ENCODE measurements around the gene RHBDF2.

The RHBDF2 gene

DNA sequence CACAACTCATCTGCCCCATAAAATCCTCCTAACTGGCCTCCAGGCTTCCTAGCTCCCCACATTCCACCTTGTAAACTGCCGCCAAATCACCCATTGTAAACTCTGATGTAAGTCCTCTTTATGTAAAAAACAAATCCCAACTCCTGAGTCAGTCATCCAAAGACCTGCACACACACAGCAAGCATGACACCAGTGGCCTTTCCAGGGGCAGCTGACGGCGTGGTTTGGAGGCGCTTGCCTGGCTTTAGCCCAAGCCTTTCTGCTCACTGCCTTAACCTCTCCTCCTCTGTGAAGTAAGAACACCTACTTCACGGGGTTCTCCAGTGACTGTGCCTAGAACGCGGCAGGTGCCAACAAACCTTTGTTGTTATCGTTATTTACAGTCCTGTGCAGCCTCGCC is 62.3 kb downstream of the RHBDF2 start:
- no peak for DNase-seq (ENCODE audit: low read depth in 3 of 3)

DNA sequence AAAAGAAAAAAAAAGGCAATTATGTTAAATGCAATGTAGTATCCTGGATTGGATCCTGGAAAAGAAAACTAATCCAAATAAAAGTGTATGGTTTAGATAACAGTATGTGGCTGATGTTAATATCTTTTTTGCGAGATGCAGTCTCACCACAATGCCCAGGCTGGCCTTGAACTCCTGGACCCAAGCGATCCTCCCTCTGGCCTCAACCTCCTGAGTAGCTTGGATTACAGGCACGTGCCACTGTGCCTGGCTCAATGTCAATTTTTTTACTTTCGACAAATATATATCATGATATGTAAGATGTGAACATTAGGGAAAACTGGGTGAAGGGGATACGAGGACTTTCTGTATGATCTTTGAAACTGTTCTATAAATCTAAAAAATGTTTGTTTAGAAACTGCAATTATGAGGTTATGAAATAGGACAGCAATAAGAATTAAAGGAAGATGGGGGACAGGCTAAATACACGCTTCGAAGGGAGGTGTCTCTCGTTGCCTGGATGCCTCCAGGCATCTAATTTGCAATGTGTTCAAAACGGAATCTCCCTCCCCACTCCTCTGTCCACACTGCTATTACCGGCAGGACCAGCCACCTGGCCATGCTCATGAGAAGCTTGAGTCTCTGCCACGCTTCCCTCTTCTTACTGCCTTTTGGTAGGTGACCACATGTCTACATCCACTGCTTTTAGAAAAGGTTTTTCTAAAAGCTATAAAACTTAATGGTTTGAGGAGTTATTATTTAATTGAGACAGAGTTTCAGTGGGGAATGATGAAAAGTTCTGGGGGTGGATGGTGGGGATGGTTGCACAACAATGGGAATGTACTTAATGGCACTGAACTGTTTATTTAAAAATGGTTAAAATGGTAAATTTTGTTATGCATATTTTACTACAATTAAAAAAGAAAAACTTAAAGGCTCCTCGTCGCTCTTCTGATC is 63.5 kb downstream of the RHBDF2 start:
- DNase-seq (ENCODE audit: low read depth in 3 of 3): no peak

GRCh38 chr17:76435751-76436150 is 65.5 kb downstream of the RHBDF2 start:
- no peak for DNase-seq (ENCODE audit: low read depth in 3 of 3)

- no peak for DNase-seq (ENCODE audit: low read depth in 3 of 3)
Observed at GRCh38 chr17:76434870-76435269, 66.4 kb downstream of the RHBDF2 start.

- no peak for DNase-seq (ENCODE audit: low read depth in 3 of 3)
Observed at GRCh38 chr17:76433693-76434092, 67.5 kb downstream of the RHBDF2 start.

- DNase-seq (ENCODE audit: low read depth in 3 of 3): no peak
Observed at GRCh38 chr17:76432712-76433336, 68.4 kb downstream of the RHBDF2 start.

DNA sequence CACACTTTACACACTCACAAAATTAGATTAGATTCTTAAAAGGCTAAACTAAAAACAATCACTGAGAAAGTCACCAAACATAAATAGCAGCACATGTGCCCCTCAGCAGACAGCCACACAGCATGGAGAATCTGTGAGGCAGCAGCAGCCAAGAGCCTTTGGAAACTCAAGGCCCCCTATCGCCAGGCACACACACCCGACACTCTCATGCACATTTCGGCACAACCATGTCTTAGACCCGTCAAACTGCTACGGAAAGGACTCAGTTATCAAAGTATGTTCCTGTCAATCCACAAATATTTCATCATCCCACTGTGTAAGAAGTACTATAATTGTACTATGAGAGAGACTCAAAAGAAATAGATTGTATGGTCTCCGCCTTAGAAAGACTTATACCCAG is 69.2 kb downstream of the RHBDF2 start:
- DNase-seq (ENCODE audit: low read depth in 3 of 3): no peak

DNA sequence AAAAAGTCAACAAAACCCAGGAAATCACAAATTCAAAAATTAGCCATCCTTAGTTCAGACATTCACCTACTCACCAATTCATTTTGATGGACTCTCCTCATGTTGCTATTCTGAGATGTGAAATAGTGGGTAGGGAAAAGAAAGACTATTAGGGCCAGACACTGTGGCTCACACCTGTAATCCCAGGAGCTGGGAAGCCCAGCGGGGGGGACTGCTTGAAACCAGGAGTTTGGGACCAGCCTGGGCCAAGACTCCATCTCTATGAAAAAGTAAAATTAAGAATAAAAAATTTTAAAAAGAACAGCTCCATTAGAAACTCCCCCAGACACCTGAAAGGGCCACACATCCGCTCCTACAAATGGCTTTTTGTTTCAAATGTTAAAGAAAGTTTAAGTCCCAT is 69.7 kb downstream of the RHBDF2 start:
- DNase-seq (ENCODE audit: low read depth in 3 of 3): no peak

DNA sequence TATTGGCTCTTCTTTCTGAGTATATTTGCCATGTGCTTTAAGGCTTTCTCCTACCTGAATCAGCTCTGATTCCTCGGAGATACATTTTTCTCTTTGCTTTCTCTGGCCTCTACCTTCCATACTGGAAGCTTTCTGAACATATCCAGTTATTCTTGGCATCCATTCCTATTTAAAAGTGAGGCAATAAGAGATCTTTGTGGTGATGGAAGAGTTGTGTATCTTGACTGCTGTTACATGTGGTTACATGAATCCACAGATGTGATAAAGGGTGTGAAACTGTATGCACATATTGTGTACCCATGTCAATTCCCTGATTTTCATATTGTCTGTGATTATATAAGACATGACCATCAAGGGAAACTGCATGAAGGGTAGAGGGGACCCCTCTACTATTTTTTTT is 72.7 kb downstream of the RHBDF2 start:
- no peak for DNase-seq (ENCODE audit: low read depth in 3 of 3)

DNA sequence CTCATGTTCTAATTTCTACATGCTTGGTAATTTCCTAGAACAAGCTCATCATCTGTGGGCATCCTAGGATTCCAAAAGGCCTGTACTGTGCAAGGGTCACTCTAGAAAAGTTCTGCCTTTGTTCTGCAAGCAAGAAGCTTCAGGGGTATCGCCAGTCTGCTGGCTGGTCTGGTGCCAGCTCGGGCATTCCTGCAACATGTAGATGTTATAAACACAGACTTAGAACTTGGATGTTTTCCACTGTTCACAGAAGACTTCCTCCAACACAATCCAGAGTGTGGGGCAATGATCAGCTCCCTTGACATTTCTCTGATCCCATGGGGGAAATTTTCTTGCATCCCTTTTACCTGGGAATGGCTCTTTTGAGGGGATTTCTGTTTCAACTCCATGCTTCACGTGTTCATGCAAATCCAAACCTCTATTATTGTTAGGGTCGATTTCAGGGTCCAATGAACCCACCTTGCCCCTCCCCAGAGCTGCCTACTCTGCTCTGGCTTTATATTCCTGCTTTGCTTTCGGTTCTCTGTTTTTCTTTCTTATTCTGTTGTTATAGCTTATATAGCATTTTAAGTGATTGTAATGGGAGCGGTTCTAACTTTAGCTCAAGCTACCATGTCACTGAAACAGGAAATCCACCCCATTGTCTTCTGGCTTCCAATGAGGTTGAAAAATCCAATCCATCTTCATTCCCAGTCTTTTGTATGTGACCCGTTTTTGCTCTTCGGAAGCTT is 73.6 kb downstream of the RHBDF2 start:
- DNase-seq (ENCODE audit: low read depth in 3 of 3): no peak

GRCh38 chr17:76426853-76427252 is 74.4 kb downstream of the RHBDF2 start:
- DNase-seq (ENCODE audit: low read depth in 3 of 3): no peak

- no peak for DNase-seq (ENCODE audit: low read depth in 3 of 3)
Observed at GRCh38 chr17:76422860-76423259, 78.4 kb downstream of the RHBDF2 start.

DNA sequence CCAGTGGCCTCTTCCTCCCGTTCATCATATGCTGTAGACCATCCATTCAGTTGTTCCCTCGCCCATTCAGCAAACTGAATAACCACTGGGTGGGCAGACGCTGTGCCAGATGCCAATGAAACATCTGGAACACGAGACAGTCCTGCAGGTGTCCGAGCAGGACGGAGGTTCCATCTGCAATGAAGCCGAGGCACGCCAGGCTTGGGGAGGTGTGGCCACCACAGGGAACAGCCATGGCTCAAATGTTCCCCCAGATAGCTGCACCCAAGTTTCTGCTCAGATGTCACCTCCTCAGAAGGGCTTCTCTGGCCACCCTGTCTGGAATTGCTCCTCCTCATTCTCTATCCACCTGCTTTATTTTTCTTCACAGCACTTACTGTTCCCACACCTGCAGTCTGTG is 78.8 kb downstream of the RHBDF2 start:
- no peak for DNase-seq (ENCODE audit: low read depth in 3 of 3)

- DNase-seq (ENCODE audit: low read depth in 3 of 3): no peak
Observed at GRCh38 chr17:76421044-76421407, 80.2 kb downstream of the RHBDF2 start.

Data from stimulated activated CD4-positive, alpha-beta T cell treated with anti-CD3 and anti-CD28 coated beads, TNF-alpha, amount 100 ng/mL, for 24 hours (primary cell).